22Rv1 (cell line): ENCODE data around the gene PRDM16.

Source experiments
- ZFX ChIP-seq: fragments of 450-650 bp; IDR thresholded peaks from 2 replicates; pipeline ENCODE4 v1.6.1; 2017; ENCODE audit warnings: antibody characterized with exemption, borderline replicate concordance
- TF ChIP-seq, protein P1 (sequence below): fragments of 450-650 bp; IDR thresholded peaks from 2 replicates; pipeline ENCODE4 v1.5.1; 2017; ENCODE audit warnings: mild to moderate bottlenecking

DNA sequence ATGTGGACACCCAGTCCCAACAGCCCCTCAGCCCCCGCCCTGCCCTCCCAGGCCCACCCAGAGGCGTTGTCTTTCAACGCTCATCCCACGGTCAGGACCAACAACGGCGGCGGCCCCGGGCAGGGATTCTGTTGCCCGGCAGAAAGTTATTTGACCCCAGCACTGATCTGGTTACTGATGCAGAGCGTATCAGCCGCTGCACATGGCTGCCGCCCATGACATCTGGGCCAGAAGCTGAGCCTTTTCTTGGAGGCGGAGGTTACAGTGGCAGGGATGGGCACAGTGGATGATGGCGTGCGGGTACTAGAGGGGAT, 258.3 kb downstream of the PRDM16 start:
- TF ChIP-seq, protein P1, sequence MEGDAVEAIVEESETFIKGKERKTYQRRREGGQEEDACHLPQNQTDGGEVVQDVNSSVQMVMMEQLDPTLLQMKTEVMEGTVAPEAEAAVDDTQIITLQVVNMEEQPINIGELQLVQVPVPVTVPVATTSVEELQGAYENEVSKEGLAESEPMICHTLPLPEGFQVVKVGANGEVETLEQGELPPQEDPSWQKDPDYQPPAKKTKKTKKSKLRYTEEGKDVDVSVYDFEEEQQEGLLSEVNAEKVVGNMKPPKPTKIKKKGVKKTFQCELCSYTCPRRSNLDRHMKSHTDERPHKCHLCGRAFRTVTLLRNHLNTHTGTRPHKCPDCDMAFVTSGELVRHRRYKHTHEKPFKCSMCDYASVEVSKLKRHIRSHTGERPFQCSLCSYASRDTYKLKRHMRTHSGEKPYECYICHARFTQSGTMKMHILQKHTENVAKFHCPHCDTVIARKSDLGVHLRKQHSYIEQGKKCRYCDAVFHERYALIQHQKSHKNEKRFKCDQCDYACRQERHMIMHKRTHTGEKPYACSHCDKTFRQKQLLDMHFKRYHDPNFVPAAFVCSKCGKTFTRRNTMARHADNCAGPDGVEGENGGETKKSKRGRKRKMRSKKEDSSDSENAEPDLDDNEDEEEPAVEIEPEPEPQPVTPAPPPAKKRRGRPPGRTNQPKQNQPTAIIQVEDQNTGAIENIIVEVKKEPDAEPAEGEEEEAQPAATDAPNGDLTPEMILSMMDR, result no peak
- TF ChIP-seq ZFX, result no peak
